ENCODE data around the gene CNR2. TPM values are rescaled to one million over a fixed set of nuclear protein-coding genes. Genes with fewer than 3 reads are reported as not detected.

CNR2 gene
- total RNA-seq, 2 experiments from 2014 or later, result 0.04 TPM

Other genes with a start within 250 kb of the CNR2 start
- gene RPL11, start 221.6 kb downstream of the CNR2 start, total RNA-seq, result 1,000 to 10,000 TPM; 1,199 to 1,229 TPM
- 10 to 100 TPM; 63.1 to 66.0 TPM for gene ELOA, start 169.9 kb downstream of the CNR2 start, total RNA-seq
- 10 to 100 TPM; 99.3 to 99.9 TPM for gene PITHD1, start 134.9 kb downstream of the CNR2 start, total RNA-seq
- gene LYPLA2, start 122.2 kb downstream of the CNR2 start, total RNA-seq, result 10 to 100 TPM; 92.5 to 93.9 TPM
- 10 to 100 TPM; 66.8 to 71.3 TPM for gene GALE, start 112.6 kb downstream of the CNR2 start, total RNA-seq
- gene HMGCL, start 87.9 kb downstream of the CNR2 start, total RNA-seq, result 10 to 100 TPM; 23.4 to 24.1 TPM
- gene FUCA1, start 45.1 kb downstream of the CNR2 start, total RNA-seq, result 1 to 10 TPM; 5.0 to 6.0 TPM
- 100 to 1,000 TPM; 132 to 135 TPM for gene PNRC2, start 46.5 kb upstream of the CNR2 start, total RNA-seq
- 100 to 1,000 TPM; 202 to 205 TPM for gene SRSF10, start 67.0 kb upstream of the CNR2 start, total RNA-seq
- gene MYOM3, start 198.8 kb upstream of the CNR2 start, total RNA-seq, result not detected
- gene IL22RA1, start 229.8 kb upstream of the CNR2 start, total RNA-seq, result not detected